ENCODE results near the gene CTSW.

The CTSW gene

DNA sequence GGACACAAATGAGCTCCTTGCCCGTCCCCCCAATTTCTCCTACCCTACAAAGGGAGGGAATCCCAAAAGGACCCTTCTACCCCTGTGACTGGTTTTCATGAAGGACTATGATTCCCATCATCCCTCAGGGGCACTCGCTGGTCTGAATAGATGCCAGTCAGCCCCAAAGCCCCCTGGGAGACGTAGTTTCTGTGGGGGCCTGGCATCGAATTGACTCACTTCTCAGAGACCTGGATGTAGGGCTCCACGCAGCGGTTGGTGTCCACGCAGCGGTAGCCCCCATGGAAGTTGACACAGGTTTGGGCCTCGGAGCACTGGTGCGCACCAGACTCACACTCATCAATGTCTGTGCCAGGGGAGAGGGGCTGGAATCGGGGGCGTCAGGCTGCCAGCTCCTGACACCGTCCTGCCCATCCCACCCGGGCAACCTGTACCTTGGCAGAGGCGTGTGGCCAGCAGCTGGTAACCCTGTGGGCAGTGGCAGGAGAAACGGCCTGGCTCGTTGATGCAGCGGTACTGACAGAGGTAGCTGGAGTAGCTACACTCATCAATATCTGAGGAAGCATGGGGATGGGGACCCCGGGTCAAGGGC is 11.5 kb upstream of the CTSW start:
- DNase-seq (ENCODE audit: low read depth), result no peak

DNA sequence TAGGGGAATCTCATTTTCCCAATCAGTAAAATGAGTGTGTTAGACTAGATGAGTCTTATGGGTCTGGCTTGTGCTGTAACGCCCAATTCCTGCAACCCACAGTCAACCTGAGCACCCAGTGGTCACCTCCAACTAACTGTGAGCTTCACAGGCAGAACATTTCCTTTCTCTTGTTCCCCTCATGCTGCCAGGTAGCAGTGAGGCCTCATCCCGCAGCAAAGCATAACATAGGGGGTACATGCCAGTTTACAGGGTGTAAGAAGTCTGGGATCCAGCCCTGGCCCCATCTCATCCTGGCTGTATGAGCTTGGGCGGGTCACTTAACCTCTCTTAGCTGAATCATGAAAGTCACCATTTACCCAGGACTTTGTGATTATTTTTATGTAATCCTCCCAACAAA is 10.7 kb upstream of the CTSW start:
- DNase-seq (ENCODE audit: low read depth), result no peak

DNA sequence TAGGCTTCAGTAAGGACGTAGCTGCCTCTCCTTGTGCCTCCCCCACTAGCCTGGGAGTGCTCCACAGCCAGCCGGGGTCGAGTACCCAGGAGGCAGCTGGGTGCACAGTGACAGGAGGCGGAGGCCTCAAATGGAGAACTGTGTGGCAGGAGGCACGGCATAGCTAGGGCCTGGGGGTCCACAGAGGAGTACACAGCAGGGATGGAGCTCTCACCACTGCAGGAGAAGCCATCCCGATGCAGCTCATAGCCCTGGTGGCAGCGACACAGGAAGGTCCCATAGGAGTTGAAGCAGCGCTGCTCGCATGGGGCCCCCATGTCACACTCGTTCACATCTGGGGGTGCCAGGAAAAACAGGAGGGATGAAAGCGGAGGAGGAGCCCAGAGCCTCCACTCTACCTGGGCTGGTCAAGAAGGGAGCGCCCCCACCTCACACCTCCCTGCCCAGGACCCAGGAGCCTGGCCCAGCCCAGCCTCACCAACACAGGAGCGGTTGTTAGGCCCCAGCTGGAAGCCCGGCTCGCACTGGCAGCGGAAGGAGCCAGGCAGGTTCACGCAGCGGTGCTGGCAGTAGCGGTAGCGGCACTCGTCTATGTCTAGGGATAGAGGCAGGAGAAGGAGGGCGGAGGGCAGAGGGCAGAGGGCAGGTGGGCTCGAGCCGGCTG is 9.9 kb upstream of the CTSW start:
- no peak for DNase-seq (ENCODE audit: low read depth)

DNA sequence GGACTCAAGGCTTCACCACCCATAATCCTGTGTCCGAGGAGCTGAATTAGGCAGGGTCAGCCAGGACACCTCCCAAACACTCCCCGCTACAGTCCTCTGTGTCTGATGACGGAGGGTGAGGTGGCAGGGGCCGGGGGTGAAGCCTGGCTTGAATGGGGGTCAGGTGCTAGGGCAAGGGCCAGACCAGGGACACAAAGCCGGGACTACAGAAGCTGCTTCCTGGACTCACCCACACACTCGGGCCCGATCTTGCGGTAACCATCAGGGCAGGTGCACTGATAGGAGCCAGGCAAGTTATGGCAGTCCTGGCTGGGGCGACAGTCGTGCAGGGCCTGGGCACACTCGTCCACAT is 9.4 kb upstream of the CTSW start:
- no peak for DNase-seq (ENCODE audit: low read depth)

DNA sequence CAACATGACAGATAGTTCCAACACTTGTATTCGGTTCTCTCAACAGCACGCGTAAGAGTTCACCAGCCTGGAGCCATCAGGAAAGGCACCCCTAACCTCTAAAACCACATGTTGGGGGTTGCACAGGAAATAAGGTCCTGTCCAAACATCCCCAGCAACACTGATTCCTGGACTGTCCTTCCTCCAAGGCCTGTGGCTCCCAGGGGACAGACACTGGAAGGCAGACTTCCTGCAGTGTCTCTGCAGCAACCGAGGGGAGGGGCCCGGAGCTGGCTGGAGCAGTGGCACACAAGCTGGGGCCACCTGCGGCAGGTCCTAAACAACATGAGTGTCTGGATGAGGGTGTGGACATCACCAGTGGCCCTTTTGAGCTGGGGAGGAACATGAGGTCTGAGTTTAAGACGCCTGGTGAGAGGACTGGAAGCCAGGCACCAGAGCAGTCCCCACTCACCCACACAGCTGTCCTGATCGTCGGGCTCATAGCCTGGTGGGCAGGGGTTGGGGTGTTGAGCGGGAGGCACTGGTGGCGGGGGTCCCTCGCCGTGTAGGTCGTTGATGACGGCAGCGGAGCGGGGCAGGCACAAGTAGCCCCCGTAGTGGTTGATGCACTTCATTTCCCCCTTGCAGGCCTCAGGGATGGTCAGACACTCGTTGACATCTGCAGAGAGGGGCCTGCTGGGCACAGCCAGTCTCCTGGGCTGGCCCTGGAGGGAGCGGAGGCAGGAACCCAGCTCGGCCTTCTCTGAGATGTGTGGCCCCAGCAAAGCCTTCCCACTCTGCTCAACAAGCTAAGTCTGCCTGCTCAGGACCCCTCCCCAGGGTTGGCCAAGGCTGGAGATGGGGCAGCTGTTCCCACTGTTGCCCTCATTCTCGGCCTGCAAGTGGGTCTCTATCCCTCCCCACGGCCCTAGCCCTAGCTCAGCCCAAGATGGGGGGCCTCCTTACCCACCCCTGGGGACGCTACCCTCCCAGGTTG is 8.6 kb upstream of the CTSW start:
- DNase-seq (ENCODE audit: low read depth), result no peak

DNA sequence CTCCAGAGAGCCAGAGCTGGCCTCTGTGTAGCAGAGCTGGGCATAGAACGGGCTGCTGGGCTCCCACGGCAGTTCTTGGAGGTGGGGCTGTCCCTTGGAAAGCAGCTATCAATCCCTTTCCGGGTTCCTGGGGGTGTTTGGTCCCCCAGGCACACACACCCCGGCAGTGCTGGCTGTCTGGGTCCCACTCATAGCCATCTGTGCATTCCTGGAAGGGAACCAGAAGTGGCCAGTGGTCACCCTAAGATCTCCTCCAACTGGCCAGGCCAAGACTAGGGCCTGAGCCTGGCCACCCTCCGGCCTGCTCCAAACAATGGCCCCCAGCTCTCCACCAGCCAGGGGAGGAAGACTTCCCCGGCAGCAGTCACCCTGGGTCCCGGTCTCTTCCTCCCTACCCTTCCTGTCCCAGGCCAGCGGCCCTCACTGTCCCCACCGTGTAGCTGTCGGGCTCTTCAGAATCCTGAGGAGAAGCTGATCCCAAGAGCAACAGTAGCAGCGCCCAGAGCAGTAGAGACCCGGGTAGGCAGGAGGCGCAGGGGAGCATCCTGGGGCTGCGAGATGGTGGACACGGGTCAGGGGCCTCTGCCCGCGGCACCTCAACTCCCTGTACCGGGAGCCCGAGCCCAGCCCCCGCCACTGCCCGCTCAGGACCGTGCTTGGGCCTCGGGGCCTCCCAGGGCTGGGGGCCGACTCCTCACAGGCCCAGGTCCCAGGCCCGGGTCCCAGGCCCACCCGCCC is 7.7 kb upstream of the CTSW start:
- no peak for DNase-seq (ENCODE audit: low read depth)

DNA sequence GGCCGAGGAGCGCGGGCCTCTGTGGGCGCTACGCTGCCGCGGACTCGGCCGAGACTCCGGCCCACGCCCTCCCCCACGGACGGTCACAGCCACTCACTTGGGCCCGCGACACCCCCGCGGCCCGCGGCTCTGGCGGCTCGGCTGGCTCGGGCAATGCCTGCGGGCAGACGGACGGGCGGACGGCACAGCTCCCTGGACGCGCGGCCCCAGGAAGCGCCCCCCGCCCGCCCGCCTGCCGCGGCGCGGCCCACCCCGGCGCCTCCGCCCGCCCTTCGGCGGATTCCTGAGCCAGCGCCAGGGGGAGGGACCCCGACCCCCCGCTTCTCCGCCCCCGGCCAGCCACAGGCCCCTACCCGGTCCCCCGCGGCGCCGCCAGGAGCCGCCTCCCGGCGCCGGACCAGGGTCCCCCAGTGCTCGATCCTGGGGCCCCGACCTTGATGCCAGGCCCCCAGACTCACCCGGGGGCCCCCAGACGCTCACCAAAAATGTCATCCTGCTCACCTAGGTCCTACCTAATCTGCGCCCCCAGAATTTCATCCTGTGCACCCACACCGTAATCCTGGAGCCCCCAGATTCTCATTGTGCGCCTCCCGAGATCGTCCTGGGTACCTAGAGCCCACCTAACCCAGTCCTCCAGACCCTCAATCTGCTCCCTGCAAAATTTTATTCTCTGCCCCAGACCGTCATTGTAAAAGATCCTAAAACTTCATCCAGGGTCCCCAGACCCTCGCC is 6.9 kb upstream of the CTSW start, which contains the start of gene EFEMP2:
EFEMP2 (minus strand) TSS at position 215 of the 732 bp plus-strand sequence. CDS start 446 bp downstream, outside the sequence.
- DNase-seq (ENCODE audit: low read depth), result no peak

DNA sequence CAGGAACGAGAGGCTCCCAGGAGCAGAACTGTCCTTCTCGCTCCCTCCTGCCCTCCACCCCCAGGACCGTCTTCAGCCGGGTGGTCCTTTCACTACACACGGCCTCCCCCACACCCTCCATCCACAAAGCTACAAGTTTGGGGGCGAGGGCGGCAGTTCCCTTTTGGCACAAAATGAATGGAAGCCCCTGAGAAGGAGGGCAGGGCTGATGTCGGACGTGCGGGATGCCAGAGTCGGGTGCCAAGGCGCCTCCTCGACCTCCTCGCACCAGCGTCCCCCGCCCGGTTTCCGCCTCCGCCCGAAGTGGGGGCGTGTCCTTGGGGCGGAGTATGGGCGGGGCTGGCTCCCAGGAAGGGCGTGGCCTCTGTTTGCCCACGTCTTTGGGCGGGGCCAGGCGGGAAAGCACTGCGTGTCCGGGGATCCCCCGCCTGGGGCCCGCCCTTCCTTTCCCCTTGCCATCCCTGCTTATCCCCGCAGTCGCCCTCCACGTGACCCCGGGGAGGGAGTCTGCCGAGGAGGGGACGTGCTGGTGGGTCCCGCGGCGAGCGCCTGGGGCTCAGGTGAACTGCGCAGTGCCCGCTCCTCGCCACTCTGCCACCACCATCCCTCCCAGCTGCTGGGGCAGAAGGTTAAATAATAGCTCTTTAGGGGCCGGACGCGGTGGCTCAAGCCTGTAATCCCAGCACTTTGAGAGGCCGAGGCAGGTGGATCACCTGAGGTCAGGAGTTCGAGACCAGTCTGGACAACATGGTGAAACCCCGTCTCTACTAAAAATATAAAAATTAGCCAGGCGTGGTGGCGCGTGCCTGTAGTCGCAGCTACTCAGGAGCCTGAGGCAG is 6.1 kb upstream of the CTSW start:
- DNase-seq (ENCODE audit: low read depth), result peak; percentile 97

DNA sequence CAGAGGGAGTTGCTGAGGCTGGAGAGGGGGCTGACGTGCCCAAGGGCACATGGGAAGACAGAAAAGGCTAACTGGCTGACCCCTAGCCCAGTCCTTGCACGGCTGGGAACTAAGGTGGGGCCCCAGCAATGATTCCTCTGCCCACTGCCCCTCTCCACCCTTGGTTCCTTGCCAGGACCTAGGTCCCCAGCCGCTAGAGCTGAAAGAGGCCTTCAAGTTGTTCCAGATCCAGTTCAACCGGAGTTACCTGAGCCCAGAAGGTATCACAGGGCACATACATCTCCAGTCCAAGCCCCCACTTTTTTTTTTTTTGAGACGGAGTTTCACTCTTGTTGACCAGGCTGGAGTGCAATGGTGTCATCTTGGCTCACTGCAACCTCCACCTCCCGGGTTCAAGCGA is 390 bp downstream of the CTSW start:
- DNase-seq (ENCODE audit: low read depth), result no peak

DNA sequence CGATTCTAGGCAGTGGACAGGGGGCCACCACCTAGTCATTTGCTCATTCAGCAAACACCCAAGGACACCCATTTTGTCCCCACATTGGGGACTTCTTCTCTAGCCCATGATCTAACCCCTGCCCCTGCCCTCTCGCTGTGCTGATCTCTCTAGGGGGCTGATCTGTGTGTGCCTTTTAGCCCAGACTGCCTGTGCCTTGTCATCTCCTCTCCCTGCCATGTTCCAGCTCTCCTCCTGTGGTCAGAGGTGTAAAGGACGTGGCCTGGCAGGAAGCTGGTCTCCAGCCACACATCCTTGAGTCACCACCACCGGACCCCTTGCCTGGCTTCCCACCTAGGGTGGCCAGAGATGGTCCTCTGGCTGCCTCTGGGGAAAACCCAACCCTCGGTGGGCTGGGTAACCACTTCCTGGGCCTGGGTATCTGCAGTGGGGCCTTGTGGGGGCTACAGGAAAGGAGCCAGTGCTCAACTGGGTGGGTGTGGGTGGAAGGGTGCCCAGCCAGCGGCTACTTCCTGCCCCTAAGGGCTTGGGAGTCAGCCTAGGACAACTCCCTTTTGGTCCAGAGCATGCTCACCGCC is 1.3 kb downstream of the CTSW start:
- DNase-seq (ENCODE audit: low read depth), result no peak

DNA sequence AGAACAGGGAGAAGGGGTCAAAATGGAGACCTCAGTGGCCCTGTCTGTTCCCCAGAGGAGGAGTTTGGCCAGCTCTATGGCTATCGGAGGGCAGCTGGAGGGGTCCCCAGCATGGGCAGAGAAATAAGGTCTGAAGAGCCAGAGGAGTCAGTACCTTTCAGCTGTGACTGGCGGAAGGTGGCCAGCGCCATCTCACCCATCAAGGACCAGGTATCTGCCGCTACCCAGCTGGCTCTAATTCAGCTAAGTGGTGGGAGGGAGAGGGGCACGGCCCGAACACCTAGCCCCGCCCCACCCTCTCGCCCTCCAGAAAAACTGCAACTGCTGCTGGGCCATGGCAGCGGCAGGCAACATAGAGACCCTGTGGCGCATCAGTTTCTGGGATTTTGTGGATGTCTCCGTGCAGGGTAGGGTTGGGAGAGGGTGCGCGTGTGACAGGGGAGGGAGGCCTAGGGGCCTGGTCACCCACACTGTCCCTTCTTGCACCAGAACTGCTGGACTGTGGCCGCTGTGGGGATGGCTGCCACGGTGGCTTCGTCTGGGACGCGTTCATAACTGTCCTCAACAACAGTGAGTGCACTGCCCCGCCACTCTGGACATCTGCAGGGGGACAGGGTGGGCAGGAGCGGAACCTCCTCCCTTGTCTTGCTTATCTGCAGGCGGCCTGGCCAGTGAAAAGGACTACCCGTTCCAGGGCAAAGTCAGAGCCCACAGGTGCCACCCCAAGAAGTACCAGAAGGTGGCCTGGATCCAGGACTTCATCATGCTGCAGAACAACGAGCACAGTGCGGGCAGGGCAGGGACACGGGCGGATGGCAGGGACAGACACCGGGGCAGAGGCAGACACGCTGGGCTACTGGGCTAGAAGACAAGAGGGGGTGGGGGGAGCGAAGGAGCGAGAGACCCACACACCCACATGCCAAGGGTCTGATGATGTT is 2.8 kb downstream of the CTSW start:
- DNase-seq (ENCODE audit: low read depth), result no peak

DNA sequence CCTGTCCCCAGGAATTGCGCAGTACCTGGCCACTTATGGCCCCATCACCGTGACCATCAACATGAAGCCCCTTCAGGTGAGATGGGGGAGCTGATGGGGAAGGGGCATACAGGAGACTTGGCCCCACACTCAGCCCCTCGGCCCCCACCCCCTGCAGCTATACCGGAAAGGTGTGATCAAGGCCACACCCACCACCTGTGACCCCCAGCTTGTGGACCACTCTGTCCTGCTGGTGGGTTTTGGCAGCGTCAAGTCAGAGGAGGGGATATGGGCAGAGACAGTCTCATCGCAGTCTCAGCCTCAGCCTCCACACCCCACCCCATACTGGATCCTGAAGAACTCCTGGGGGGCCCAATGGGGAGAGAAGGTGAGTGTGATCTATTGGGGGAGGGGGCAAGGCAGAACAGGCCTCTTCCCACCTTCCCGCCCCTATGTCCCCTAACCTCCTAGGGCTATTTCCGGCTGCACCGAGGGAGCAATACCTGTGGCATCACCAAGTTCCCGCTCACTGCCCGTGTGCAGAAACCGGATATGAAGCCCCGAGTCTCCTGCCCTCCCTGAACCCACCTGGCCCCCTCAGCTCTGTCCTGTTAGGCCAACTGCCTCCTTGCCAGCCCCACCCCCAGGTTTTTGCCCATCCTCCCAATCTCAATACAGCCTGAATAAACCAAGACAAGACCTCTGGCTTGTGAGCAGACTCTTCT is 3.6 kb downstream of the CTSW start:
- DNase-seq (ENCODE audit: low read depth), result no peak

DNA sequence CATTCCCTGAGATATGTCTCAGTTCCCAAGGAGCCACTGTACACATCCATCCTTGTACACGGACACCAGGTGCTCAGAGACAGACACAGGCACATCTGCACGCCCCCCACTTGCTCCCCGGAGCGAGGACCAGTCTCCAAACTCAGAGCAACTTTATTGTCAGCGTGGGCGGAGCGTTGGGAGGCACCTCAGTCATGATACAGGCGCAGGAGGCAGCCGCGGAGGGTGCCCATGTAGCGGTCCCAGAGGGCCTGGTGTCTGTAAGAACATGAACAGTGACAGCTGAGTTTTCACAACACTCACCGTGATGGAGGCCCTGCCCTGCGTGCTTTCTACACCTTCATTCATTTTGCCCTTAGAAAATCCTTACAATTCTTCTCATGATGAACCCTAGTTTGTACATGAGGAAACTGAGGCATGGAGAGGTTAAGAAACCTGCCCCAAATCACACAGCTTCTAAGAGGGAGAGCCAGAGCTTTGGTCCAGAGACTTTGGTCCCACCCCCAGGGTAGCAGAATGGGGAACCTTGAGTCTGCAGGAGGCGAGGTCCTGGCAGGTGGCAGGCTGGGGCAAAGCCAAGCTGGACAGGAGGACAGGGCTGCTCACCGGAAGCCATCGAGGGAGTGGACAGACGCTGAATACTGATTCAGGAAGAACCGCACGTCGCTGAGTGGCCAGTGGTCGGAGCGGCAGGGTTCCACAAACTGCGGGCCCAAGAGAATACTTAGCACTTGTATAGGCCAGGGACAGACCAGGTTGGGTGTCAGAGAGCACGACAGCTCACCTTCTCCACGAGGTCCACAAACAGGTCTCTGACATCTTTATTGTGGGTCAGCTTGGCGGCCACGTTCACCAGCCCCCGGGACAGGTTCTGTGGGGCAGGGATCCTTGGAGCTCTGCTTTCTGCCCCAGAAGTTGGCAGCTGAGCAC is 4.4 kb downstream of the CTSW start:
- DNase-seq (ENCODE audit: low read depth), result no peak

DNA sequence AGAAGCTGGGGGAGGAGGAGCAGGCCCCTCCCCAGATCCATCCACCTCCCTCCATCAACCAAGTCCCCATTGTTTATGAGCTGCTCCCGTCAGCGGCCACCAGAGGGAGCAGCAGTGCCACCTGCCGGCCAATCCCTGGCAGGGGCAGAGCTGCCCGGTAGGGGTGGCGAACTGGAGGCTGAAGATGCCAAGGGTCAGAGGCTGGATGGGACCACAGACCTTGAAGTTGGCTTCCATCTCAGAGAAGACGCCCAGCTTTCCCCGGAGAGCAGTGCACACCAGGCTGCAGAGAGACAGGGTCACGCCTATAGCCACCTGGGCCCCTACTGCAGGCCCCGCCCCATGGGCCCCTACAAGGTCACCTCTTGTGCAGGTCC is 5.1 kb downstream of the CTSW start:
- peak; percentile 73 for DNase-seq (ENCODE audit: low read depth)

DNA sequence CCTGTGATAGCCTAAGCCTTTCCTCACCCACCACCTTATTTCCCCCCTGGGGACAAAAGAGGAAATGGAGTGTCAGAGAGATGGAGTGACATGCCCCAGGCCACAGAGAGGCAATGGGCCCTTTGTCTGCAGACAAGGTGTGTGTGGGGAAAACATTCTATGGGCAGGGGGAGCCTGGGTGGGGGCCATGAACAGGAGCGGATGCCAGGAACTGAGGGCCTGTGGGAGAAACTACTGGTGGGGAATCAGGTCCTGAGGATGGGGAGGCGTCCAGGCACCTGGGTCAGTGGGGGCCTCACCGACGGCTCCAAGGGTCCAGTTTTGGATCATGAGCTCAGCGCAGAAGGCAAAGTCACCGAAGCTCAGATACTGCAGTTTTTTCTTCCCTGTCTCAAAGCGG is 5.6 kb downstream of the CTSW start:
- DNase-seq (ENCODE audit: low read depth), result no peak

DNA sequence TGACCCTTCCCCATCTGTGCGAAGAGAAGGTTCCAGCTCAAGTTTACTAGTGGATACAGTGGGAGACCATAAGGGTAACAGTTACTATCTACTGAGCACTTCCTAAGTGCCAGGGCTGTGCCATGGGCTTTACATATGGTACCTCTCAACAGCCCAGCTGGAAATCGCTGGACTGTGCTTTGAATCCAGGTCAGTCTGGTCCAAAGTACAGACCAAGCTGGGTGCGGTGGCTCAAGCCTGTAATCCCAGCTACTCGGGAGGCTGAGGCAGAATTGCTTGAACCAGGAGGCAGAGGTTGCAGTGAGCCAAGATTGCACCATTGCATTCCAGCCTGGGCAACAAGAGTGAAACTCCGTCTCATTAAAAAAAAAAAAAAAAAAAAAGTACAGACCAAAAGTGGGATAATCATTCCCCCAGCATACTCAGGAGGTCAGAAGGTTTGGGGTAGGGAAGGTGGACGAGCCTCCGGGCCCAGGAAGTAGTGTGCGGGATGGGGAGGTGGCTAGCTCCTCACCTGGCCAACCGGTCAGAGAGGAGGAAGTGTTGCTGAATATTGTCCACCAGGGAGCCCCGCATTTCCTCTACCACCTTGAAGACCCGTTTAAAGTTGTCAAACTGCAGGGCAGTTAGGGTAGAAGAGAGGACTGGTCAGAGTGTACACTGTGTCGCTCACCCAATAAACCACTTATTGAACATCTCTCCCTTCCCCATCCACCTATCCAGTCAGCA is 6.3 kb downstream of the CTSW start:
- DNase-seq (ENCODE audit: low read depth), result no peak
